Ascending aorta (tissue), 2 donors: ENCODE measurements around the gene ANO6. TPM values are rescaled to one million over a fixed set of nuclear protein-coding genes. Genes with fewer than 3 reads are reported as not detected.
A peak's percentile ranks its signal among the peaks of the same experiment; 100 is the strongest.

ENCODE experiments used
- DNase-seq, 2 donors: peaks; one replicate each; pipeline ENCODE4 v3.0.0-alpha.2; 2019; ENCODE audit warnings: low spot score in 2 of 2
- H3K27ac ChIP-seq, 2 donors: fragments of 200-600 bp; sonication (generic); one replicate each; pipeline ENCODE4 v1.5.1; 2016 to 2017; ENCODE audit warnings: mild to moderate bottlenecking in 1 of 2
- H3K27me3 ChIP-seq: fragments of 200-600 bp; sonication (generic); one replicate; pipeline ENCODE4 v1.5.1; 2017
- H3K36me3 ChIP-seq, 2 donors: fragments of 200-600 bp; sonication (generic); one replicate each; pipeline ENCODE4 v1.5.1; 2016
- H3K4me1 ChIP-seq, 2 donors: fragments of 200-600 bp; sonication (generic); one replicate each; pipeline ENCODE4 v1.5.1; 2016 to 2017; ENCODE audit warnings: mild to moderate bottlenecking in 1 of 2
- H3K4me3 ChIP-seq, 2 donors: fragments of 200-600 bp; sonication (generic); one replicate each; pipeline ENCODE4 v1.5.1; 2016 to 2017; ENCODE audit warnings: mild to moderate bottlenecking in 1 of 2
- H3K9me3 ChIP-seq, 2 donors: fragments of 200-600 bp; sonication (generic); one replicate each; pipeline ENCODE4 v1.5.1; 2016
- intact Hi-C: fragments of 100-400 bp; cut with DNase I; formaldehyde crosslinking; loops from one replicate; pipeline ENCODE4 v1.15.1; 2023
- total RNA-seq: library from RNA; depleted of rRNA; stranded (reverse); fragments of >200 nt; gene quantifications from one replicate; pipeline ENCODE4 v1.1.0, GENCODE V29; 2016
- TF ChIP-seq, protein P1 (sequence below), 3 experiments: fragments of 200-600 bp in 2 of 3; fragments of 450-650 bp in 1 of 3; sonication (generic) in 2 of 3; IDR thresholded peaks; one replicate each; pipeline ENCODE4 v1.5.1; 2016 to 2019; ENCODE audit warnings: antibody characterized with exemption in 3 of 3, mild to moderate bottlenecking in 1 of 3, moderate library complexity in 1 of 3

ANO6 gene
- total RNA-seq, 1 donor from 2014 or later: 49.6 TPM

DNA sequence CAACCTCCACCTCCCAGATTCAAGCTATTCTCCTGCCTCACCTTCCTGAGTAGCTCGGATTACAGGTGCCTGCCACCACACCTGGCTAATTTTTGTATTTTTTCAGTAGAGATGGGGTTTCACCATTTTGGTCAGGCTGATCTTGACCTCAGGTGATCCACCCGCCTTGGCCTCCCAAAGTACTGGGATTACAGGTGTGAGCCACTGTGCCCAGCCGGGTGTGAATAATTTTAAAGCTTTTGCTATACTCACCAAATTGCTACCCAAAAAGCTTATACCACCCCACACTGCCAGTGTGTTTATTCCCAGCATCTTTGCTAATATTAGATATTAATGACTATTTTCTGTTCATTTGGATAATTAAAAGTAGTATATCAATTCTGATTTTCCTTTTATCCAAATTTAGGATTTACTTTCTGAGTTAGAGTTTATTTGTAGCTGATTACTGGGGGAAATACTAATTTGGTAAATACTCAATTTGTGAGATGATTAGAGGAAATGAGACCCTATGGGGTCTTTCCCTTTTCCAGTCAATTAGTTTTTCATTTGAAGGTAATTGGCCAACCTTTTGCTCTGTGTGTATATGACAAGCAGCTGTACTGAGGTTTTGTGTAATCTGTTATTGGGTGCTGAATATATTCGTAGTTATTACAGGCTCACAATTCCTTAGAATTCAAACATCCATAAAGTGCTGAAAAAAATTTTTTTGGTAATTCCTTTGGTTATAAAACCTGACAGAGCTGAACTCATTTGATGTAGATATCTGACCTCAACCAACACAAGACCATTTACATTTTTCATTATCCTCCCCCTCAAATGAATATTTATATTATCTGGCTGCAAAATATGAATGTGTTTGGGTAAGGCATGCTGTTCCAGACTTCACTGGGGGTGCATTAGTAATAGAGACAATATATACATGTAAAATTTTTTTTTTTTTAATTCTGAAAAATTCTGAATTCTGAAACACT is 73.6 kb downstream of the ANO6 start:
- H3K36me3 ChIP-seq: no peaks in the 10 kb centered on the region
- no peak for DNase-seq
- no peaks in the 10 kb centered on the region for H3K27me3 ChIP-seq
- intact Hi-C loops: no loop called here
- H3K27ac ChIP-seq: peak overlapping the region in 1 of 2 donors; percentile 27
- H3K9me3 ChIP-seq: no peaks in the 10 kb centered on the region
- H3K4me3 ChIP-seq: no peak overlapping the region
- H3K4me1 ChIP-seq: peaks cover 0 to 37% of the 10 kb centered on the region in 2 donors
- TF ChIP-seq, protein P1, sequence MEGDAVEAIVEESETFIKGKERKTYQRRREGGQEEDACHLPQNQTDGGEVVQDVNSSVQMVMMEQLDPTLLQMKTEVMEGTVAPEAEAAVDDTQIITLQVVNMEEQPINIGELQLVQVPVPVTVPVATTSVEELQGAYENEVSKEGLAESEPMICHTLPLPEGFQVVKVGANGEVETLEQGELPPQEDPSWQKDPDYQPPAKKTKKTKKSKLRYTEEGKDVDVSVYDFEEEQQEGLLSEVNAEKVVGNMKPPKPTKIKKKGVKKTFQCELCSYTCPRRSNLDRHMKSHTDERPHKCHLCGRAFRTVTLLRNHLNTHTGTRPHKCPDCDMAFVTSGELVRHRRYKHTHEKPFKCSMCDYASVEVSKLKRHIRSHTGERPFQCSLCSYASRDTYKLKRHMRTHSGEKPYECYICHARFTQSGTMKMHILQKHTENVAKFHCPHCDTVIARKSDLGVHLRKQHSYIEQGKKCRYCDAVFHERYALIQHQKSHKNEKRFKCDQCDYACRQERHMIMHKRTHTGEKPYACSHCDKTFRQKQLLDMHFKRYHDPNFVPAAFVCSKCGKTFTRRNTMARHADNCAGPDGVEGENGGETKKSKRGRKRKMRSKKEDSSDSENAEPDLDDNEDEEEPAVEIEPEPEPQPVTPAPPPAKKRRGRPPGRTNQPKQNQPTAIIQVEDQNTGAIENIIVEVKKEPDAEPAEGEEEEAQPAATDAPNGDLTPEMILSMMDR (IDR thresholded peaks at IDR 0.05): no peak

DNA sequence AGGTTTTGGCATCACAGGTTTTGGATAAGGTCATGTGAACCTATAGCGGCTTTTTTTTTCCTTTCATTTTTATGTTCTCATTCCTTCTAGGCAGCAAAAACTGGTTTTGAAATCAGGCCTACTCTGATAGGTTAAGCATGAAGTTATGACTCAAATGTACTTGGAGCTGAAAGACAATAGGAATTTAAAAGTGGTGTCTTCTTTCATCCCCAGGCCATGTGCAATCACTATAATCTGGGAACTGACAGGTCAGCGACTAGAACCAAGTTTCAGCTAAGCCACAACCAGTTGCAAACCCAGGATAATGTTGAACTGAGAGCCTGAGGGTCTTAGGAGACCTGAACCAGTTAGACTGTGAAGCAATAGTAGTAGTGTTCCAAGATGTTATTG is 74.3 kb downstream of the ANO6 start:
- DNase-seq: no peak
- Histone ChIP-seq H3K4me3 (no peak overlapping the region), H3K9me3 (no peaks in the 10 kb centered on the region), H3K4me1 (peaks cover 0 to 30% of the 10 kb centered on the region in 2 donors), H3K27ac (peak overlapping the region in 1 of 2 donors; percentile 27), H3K36me3 (no peaks in the 10 kb centered on the region), H3K27me3 (no peaks in the 10 kb centered on the region)
- TF ChIP-seq, protein P1 (IDR thresholded peaks at IDR 0.05): no peak
- intact Hi-C loops: no loop called here

DNA sequence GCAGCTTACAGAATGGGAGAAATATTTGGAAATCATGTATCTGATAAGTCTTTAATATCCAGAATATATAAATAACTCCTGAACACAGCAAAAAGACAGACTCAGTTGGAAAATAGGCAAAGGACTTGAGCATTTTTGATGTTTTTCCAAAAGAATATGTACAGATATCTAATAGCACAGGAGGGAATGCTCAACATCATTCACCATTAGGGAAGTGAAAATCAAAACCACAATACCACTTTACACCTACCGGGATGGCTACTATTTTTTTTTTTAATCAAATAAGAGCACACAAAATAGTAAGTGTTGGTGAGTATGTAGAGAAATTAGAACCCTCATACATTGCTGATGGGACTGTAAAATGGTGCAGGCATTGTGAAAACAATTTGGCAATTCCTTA is 75.6 kb downstream of the ANO6 start:
- Histone ChIP-seq H3K27ac (peak overlapping the region in 1 of 2 donors; percentile 75), H3K27me3 (no peaks in the 10 kb centered on the region), H3K9me3 (no peaks in the 10 kb centered on the region), H3K4me1 (peaks cover 0 to 26% of the 10 kb centered on the region in 2 donors), H3K4me3 (no peak overlapping the region), H3K36me3 (no peaks in the 10 kb centered on the region)
- intact Hi-C loops: no loop called here
- no peak for DNase-seq
- TF ChIP-seq, protein P1 (IDR thresholded peaks at IDR 0.05): no peak

DNA sequence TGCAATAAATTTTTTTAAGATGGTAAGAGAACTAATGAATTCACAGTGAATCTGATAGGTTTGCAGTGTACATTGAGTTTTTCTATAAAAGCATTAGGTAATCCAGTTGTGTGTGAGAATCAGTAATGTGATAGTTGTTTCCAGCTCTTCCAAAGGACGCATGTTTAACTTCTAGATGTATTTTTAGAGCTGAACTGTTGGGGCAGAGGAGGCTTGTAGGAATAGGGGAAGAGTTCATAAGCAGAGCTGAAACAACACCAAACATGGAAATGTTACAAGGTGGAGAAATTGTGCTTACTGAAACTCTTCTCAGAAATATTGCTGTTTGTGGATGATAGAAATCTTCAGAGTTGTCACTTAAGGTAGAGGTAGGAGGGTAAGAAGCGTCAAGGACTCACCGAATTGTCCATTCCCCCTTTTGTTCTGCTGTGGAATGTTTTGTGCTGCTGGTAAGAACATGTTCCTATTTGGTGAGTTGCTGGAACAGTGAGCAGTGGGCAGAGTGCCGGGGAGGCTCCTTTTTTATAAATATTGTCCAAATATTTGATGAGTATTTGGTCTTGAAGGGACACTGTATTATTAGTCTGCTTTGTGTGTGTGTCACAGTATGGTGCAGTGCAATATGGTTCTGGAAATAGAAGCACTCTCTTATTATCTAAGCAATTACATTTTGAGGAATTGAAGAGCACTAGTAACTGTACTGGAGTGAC is 76.7 kb downstream of the ANO6 start:
- Histone ChIP-seq H3K27ac (peak overlapping the region; percentile 69 to 75), H3K4me1 (peaks cover 0 to 26% of the 10 kb centered on the region in 2 donors), H3K36me3 (no peaks in the 10 kb centered on the region), H3K4me3 (peak overlapping the region; percentile 9 to 27), H3K9me3 (no peaks in the 10 kb centered on the region), H3K27me3 (no peaks in the 10 kb centered on the region)
- TF ChIP-seq, protein P1 (IDR thresholded peaks at IDR 0.05): no peak
- peak in 1 of 2 donors; percentile 72 for DNase-seq
- intact Hi-C loops: no loop called here

DNA sequence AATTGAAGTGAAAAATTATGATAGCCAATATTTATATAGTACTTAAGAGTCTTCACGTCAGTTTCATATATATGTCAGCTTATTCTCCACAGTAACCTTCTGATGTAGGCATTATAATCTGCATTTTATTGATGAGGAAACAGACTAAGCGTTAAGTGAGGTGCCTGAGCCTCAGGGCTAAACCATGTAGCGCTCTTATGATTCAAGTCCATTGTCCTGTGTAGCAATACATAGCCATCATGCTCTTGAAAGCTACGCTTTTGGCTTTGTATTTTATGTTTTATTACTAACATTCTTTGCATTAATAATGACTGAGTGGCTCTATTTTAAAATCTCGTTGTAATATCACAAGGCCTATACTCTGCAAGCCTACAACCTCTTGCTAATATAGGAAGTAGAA is 79.0 kb downstream of the ANO6 start:
- Histone ChIP-seq H3K27ac (peak overlapping the region; percentile 37 to 86), H3K4me3 (no peak overlapping the region), H3K4me1 (peaks cover 4 to 34% of the 10 kb centered on the region in 2 donors), H3K36me3 (no peaks in the 10 kb centered on the region), H3K27me3 (no peaks in the 10 kb centered on the region), H3K9me3 (no peaks in the 10 kb centered on the region)
- intact Hi-C loops: no loop called here
- TF ChIP-seq, protein P1 (IDR thresholded peaks at IDR 0.05): no peak
- no peak for DNase-seq
